NB4 (cell line): ENCODE results near the gene POLL.

Source experiments
- MYC ChIP-seq: IDR thresholded peaks from 2 replicates; pipeline ENCODE4 v1.6.1; 2011; ENCODE audit warnings: low read depth, low read length
- POLR2A ChIP-seq: IDR thresholded peaks from 2 replicates; pipeline ENCODE4 v1.6.1; 2011; ENCODE audit warnings: mild to moderate bottlenecking; ENCODE audit not compliant: insufficient read length; ENCODE audit errors: extremely low read depth
- TF ChIP-seq, protein P1 (sequence below): IDR thresholded peaks from one replicate; pipeline ENCODE4 v1.5.1; 2012; ENCODE audit warnings: low read depth, low read length
- TF ChIP-seq, protein P2 (sequence below): IDR thresholded peaks from 2 replicates; pipeline ENCODE4 v1.6.1; 2011; ENCODE audit warnings: low read depth, low read length

DNA sequence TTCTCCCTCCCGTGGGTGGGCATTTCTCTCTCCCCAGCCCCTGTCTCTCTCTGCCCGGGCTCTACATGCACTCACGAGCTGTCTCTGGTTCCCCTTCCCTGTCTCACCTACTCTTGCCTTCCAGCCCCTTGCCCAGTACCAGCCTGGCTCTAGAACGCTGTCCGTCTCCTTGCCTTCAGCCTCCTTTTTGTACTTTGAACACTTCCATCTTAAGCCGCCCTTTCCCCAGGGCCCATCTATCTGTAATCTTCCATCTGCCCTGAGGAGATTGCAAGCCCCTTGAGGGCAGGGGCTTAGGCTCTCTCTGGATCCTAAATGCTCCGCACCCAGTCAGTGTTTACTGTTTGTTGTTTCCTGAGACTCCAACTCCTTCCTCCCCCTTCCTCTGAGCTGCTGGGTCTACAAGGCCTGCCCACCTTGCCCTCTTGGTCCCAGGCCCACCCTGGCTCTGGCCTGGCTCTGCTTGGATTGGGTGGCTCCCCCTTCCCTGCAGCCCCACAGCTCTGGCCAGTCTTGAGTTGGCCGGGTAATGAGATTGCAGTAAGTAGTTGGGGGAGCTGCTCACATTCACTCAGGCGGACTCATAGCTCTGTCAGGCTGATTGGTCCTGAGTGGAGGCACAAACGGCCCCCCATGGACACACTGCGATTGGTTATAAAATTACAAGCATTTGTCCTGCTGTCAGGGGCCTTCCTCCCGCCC lies 28.3 kb downstream of the POLL start:
- no peak for TF ChIP-seq MYC
- TF ChIP-seq, protein P1, sequence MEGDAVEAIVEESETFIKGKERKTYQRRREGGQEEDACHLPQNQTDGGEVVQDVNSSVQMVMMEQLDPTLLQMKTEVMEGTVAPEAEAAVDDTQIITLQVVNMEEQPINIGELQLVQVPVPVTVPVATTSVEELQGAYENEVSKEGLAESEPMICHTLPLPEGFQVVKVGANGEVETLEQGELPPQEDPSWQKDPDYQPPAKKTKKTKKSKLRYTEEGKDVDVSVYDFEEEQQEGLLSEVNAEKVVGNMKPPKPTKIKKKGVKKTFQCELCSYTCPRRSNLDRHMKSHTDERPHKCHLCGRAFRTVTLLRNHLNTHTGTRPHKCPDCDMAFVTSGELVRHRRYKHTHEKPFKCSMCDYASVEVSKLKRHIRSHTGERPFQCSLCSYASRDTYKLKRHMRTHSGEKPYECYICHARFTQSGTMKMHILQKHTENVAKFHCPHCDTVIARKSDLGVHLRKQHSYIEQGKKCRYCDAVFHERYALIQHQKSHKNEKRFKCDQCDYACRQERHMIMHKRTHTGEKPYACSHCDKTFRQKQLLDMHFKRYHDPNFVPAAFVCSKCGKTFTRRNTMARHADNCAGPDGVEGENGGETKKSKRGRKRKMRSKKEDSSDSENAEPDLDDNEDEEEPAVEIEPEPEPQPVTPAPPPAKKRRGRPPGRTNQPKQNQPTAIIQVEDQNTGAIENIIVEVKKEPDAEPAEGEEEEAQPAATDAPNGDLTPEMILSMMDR, result no peak
- TF ChIP-seq POLR2A, result no peak
- TF ChIP-seq, protein P2, sequence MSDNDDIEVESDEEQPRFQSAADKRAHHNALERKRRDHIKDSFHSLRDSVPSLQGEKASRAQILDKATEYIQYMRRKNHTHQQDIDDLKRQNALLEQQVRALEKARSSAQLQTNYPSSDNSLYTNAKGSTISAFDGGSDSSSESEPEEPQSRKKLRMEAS, result no peak
